SH-SY5Y (cell line): ENCODE data around the gene ADGRL3.

Experiments used
- GATA2 ChIP-seq: IDR thresholded peaks from 2 replicates; pipeline ENCODE4 v1.6.1; 2011; ENCODE audit warnings: mild to moderate bottlenecking, low read depth, low read length
- GATA3 ChIP-seq: IDR thresholded peaks from 2 replicates; pipeline ENCODE4 v1.6.1; 2011; ENCODE audit warnings: low read depth, mild to moderate bottlenecking, low read length, moderate library complexity

Gene ADGRL3

DNA sequence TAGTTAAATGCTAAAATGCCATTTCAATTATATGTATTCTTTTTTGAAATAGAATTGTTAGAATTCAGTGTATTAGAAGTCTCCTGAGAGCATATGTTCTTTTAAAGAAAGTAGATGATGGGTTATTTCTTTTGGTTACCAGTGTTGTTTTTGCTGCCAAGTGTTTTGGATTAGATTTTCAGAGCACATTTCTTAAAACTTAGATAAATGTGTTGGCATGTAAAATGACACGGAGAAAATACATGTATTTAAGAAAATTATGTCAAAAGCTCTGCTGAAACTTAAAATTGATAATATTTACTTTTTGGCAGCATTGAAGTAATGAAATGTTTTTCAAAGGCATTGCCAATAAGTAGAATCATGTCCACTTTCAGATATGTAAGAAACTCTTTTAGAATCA, 379.7 kb downstream of the ADGRL3 start:
- TF ChIP-seq GATA3 (no peak), GATA2 (no peak)

GRCh38 chr4:61580721-61581377, 380.7 kb downstream of the ADGRL3 start:
- TF ChIP-seq GATA3 (no peak), GATA2 (no peak)

- TF ChIP-seq GATA2 = no peak
- TF ChIP-seq GATA3 = no peak
Observed at GRCh38 chr4:61583696-61584095, 383.6 kb downstream of the ADGRL3 start.

DNA sequence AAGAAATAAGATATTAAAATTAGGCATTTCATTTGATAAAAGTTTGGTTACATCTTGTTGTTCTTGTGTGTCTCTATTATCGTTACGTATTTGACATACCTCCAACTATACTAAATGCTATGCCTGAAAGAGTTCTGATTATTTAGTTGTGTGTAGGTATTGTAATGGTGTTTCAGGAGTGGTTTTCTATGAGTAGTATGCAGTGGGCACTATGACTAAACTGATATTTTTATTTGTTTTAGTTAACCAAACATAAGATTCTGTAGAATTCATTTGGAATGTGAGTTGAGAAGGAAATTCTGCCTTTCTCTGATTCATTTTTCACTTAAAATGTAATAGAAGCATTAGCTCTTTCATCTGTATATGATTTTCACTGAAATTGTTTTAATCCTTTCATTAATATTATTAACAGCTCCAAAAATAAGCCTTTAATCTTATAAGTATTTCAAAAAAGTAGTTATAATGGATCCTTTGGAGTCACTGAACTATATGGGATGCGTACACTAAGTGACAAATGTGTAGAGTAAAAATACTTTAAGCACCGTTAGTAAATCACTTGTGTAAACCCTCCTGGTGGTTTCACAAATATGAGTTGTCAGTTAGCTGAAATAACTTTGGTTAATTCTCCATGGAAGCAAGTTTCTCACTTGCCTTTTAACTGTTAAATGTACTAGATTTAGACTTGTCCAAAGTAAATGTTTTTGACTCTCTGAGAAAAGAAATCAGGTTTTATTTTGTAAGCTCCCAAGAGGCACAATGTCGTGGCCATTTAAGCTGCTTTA, 388.7 kb downstream of the ADGRL3 start:
- TF ChIP-seq GATA2 (no peak), GATA3 (no peak)

GRCh38 chr4:61590881-61591280, 390.8 kb downstream of the ADGRL3 start:
- TF ChIP-seq GATA2 (no peak), GATA3 (no peak)

GRCh38 chr4:61596606-61597340, 396.6 kb downstream of the ADGRL3 start:
- TF ChIP-seq GATA3 (no peak), GATA2 (no peak)

DNA sequence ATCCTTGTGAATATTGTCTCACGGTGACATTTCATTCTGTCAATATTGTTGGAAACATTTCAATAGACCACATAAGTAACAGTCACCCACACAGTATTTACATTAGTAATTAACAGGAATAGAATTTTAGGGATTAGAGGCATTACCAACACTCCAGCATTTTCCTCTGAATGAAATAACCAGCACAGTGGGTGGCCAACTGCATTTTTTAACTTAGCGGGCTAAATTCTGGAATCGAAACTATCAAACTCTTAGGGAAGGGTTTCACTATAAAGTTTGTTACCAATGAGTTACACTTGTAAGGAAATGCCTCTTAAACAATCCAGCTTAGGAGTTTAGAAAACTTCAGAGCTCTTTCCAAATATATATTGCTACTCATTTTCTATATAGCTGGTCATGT, 403.0 kb downstream of the ADGRL3 start:
- no peak for TF ChIP-seq GATA3

GRCh38 chr4:61604054-61604453, 403.9 kb downstream of the ADGRL3 start:
- TF ChIP-seq GATA3 (no peak), GATA2 (no peak)

- TF ChIP-seq GATA3 (no peak), GATA2 (no peak)
Observed at GRCh38 chr4:61605984-61606383, 405.9 kb downstream of the ADGRL3 start.

DNA sequence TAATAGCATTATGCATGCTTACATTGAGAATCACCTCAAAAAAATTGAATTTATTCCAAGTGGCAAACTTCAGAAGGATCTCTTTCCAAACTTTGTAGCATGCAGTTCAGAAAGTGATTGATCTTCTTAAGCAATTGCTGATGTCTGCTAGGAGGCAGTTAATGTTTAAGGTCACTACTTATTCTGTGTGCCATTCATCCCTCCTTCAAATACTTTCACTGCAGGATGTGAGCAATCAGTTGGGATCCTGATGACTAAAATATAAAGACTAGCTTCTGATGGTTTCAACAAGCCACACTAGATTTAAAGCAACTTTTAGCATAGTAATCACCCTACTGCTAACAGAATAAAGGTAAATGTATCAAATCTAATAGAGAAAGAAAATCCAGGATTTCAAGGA, 414.1 kb downstream of the ADGRL3 start:
- no peak for TF ChIP-seq GATA3
- no peak for TF ChIP-seq GATA2

DNA sequence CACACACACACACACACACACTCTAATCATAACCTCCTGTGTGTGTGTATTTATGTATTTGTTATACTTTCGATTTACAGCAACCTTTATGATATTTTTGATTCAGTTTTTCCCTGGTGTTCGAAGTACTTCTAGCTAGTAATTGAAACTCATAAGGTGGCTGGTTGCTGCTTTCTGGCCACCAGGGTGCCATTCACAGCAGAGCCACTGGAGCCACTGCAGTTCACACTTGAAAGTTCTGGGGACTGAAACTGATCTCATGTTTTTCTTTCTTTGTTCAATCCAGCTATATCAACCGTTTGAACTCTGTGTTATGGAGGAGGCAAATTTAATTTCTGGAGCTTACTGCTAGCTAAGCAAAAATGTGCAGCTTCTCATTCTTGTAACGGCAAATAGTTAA, 419.4 kb downstream of the ADGRL3 start:
- TF ChIP-seq GATA2 (no peak), GATA3 (no peak)

DNA sequence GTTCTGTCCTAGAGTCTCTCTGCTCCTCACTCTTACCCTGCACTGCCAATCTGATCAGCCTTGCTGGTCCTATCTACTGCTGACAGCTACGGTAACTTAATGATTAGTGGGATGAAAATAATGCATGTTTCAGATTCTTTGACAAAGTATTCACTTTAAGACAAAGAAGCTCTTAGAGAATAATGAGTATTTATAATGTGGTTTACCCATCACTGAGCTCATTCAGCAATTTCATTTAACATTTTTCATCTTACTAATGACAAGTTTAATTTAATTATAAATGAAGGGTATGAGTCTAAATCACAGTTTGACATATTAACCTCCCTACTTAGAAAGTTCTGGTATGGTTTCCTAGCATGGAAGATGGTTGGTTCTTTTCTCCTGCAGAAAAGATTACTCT, 428.2 kb downstream of the ADGRL3 start:
- TF ChIP-seq GATA3 (no peak), GATA2 (no peak)

- TF ChIP-seq GATA3 = no peak
- no peak for TF ChIP-seq GATA2
Observed at GRCh38 chr4:61628727-61629126, 428.6 kb downstream of the ADGRL3 start.

- TF ChIP-seq GATA3 (no peak), GATA2 (no peak)
Observed at GRCh38 chr4:61630548-61630947, 430.4 kb downstream of the ADGRL3 start.

- no peak for TF ChIP-seq GATA2
- TF ChIP-seq GATA3 = no peak
Observed at GRCh38 chr4:61638591-61638990, 438.5 kb downstream of the ADGRL3 start.
